WERI-Rb-1 (cell line): ENCODE measurements around the gene UST.

Source experiments
- DNase-seq: peaks from one replicate; pipeline ENCODE4 v3.0.0-alpha.2; 2020
- H3K27ac ChIP-seq: fragments of 250-450 bp; sonication (Bioruptor Pico); 2 replicates; pipeline ENCODE4 v1.5.1; 2020; ENCODE audit warnings: mild to moderate bottlenecking, moderate library complexity
- H3K27me3 ChIP-seq: fragments of 250-450 bp; sonication (Bioruptor Pico); 2 replicates; pipeline ENCODE4 v1.5.1; 2021; ENCODE audit warnings: mild to moderate bottlenecking, low read depth, moderate library complexity; ENCODE audit not compliant: insufficient read depth, severe bottlenecking
- H3K36me3 ChIP-seq: fragments of 250-450 bp; sonication (Bioruptor Pico); 2 replicates; pipeline ENCODE4 v1.5.1; 2020; ENCODE audit warnings: mild to moderate bottlenecking, moderate library complexity
- H3K4me3 ChIP-seq: 2 replicates; pipeline ENCODE4 v1.5.1; 2011; ENCODE audit warnings: low read depth, mild to moderate bottlenecking, control low read depth, low read length
- H3K9me3 ChIP-seq: fragments of 250-450 bp; sonication (Bioruptor Pico); 2 replicates; pipeline ENCODE4 v1.5.1; 2021; ENCODE audit warnings: mild to moderate bottlenecking, moderate library complexity; ENCODE audit not compliant: severe bottlenecking
- CTCF ChIP-seq: IDR thresholded peaks from 2 replicates; pipeline ENCODE4 v1.5.1; 2011; ENCODE audit warnings: low read depth, mild to moderate bottlenecking, control low read depth, inconsistent platforms, low read length

Gene UST

DNA sequence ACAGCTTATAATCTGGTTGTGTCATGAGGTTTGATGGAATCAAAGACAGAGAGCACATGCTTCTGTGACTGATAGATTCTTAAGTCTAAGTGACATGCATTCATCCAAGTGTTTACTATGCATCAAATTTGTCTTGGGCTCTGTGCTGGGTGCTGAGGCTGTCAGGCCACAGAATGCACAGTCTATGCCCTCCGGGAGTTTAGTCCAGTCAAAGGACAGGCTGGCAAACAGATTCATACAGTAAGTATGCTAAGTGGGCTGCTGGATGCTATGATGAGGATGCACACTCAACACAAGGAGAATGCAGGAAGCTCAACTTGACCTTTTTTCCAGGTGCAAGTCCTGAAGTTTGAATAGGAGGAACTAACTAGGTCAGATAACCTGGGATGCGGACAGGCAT, 146.7 kb downstream of the UST start:
- no peaks in the 10 kb centered on the region for H3K27me3 ChIP-seq
- no peaks in the 10 kb centered on the region for H3K36me3 ChIP-seq
- H3K9me3 ChIP-seq: no peaks in the 10 kb centered on the region
- no peak for TF ChIP-seq CTCF
- H3K27ac ChIP-seq: no peak overlapping the region
- no peak for DNase-seq
- no peak overlapping the region for H3K4me3 ChIP-seq

DNA sequence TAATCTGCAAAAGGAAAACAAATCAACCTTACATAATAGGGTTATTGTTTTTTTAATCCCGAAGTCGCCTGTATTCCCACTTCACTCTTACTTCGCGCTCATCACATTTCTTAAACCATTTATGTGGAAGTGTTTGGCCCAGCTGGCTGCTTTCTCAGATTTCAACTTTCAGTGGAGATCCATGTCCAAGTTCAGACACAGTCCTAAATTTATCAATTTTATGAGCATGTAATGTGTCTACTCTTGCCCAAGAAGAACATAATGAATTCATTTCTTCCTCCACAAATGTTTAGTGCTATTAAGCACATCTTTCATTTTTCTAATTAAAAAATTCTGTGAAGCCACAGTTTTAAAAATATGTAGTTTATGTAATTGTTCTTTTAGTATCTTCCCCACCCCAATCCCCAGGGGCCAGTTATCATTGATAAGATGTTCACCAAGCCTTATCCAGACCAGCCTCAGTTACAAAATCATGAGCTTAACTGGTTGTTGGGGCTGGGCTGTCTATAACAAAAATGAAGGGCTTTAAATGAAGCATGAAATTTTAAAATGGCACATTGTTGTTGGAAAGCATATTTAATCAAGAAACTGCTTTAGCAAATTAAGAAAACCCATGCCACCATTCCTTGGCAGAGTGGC, 151.7 kb downstream of the UST start:
- Histone ChIP-seq H3K9me3 (peaks cover 3% of the 10 kb centered on the region), H3K36me3 (no peaks in the 10 kb centered on the region), H3K4me3 (no peak overlapping the region), H3K27me3 (no peaks in the 10 kb centered on the region), H3K27ac (no peak overlapping the region)
- DNase-seq: no peak
- TF ChIP-seq CTCF: no peak

DNA sequence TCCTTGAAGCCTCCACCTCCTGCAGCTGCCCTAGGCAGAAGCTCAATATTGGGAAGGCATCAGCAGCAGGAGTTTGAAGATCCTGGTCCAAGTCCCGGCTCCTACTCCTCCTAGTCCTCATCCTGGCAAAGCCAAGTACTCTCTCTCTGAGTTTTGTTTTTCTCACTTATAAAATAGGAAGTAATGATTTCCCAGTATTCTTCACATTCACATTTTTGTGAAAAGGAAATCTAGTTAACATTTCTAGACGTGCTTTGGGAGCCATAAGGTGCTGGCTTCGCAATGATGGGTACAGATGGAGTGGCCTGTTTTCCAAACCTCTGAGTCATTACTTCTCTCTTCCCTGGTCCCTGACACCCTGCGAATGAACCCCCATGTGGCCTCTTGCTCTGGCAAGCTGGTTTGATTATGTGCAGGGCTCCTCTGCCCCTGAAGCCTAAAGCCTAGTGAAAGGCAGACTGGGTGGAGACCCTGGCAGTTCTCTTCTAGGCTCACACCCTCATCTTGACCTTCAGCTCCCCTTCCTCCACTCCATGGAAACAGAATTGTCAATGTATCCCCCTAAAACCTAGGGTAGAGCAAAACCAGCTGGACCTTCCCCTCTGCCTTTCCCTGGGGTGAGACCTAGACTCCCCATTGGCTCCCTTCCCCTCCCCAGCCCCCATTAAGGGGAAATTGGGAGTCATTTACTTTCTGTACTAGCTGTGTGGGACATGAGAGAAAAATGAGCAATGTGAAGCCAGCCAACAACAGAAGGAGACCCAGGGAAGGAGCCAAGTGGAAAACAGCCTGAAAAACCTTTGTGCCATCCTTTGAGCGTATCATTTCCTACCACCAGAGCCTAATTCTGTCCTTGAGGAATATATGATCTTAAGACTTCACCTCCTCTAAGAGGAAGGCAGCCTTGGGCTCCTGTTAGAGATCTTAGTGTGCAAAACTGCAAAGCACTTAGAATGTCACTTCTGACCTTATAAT, 158.4 kb downstream of the UST start:
- Histone ChIP-seq H3K27ac (no peak overlapping the region), H3K9me3 (peaks cover 3% of the 10 kb centered on the region), H3K27me3 (no peaks in the 10 kb centered on the region), H3K36me3 (no peaks in the 10 kb centered on the region), H3K4me3 (no peak overlapping the region)
- no peak for DNase-seq
- TF ChIP-seq CTCF: no peak

DNA sequence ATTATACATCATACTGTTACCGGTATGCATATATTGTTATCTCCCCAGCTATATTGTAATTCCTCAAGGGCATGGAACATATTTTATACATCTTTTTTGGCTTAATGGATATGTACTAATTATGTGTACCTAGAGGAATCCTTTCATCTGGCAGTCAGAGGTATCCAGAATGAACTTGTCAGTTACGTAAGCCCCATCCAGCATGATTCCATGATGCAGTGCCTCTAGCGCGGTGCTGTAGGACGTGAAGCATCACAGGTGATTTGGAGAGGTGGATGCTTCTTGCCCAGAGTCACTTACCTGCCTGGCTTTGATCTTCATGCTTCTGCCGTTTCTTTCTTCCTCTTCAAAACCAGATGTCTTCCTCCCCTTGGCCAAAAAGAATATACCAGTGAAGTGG, 159.1 kb downstream of the UST start:
- Histone ChIP-seq H3K9me3 (no peaks in the 10 kb centered on the region), H3K4me3 (no peak overlapping the region), H3K27ac (no peak overlapping the region), H3K27me3 (no peaks in the 10 kb centered on the region), H3K36me3 (no peaks in the 10 kb centered on the region)
- no peak for DNase-seq
- no peak for TF ChIP-seq CTCF

GRCh38 chr6:148906386-148906785, 159.6 kb downstream of the UST start:
- no peak for TF ChIP-seq CTCF
- Histone ChIP-seq H3K4me3 (no peak overlapping the region), H3K27ac (no peak overlapping the region), H3K9me3 (no peaks in the 10 kb centered on the region), H3K27me3 (no peaks in the 10 kb centered on the region), H3K36me3 (no peaks in the 10 kb centered on the region)
- DNase-seq: no peak
